Motor neuron (in vitro differentiated cells): ENCODE data around the gene CTNND2. TPM values are rescaled to one million over a fixed set of nuclear protein-coding genes. Genes with fewer than 3 reads are reported as not detected.

Source experiments
- ATAC-seq, 8 experiments: fragments of 200-7000 bp; cut with Tn5 transposase; replicated peaks in 6 of 8; 2 replicates each; pipeline ENCODE4 v1.8.0; 2021; ENCODE audit warnings: mild to moderate bottlenecking in 8 of 8, moderate library complexity in 8 of 8
- H3K27ac ChIP-seq, 2 donors: fragments of 250-450 bp; sonication (Bioruptor Pico); 2 replicates each; pipeline ENCODE4 v1.9.0; 2021; ENCODE audit warnings: antibody characterized with exemption in 2 of 2, mild to moderate bottlenecking in 2 of 2, moderate library complexity in 1 of 2
- H3K4me1 ChIP-seq, 2 donors: fragments of 250-450 bp; sonication (Bioruptor Pico); replicated peaks in 1 of 2; 2 replicates each; pipeline ENCODE4 v1.6.1; 2021; ENCODE audit warnings: antibody characterized with exemption in 2 of 2, mild to moderate bottlenecking in 2 of 2, moderate library complexity in 1 of 2
- H3K4me3 ChIP-seq, 5 donors: fragments of 250-450 bp; sonication (Bioruptor Pico); 2 replicates each; pipeline ENCODE4 v1.9.0; 2021; ENCODE audit warnings: antibody characterized with exemption in 5 of 5, mild to moderate bottlenecking in 5 of 5, moderate library complexity in 4 of 5
- WGBS, 10 experiments: fragments of 450-650 bp; shearing (Covaris generic); methylation state at CpG; one replicate each; pipeline ENCODE4 v1.0.0; 2022; 5-methylcytosine and 5-hydroxymethylcytosine counted together
- in situ Hi-C, 9 experiments: fragments of 400-800 bp; cut with MboI; loops; one replicate each; pipeline ENCODE4 v1.15.0; 2021; ENCODE audit warnings: low sequenced_read_pairs in 9 of 9, low pct_unique_long_range_greater_than_20kb in 2 of 9; ENCODE audit not compliant: unreplicated experiment in 9 of 9
- total RNA-seq, 8 experiments: library from RNA; unstranded; fragments of 300-600 nt; gene quantifications; 2 replicates each; pipeline versions ENCODE4 v1.2.3 to v1.2.4, GENCODE V29; 2022

CTNND2 gene
- total RNA-seq, 8 experiments from 2014 or later: 0.51 to 49.9 (median 40.1) TPM

- H3K27ac ChIP-seq: no peak overlapping the region
- ATAC-seq: peak; percentile 38 to 94 (median 68)
- no peaks in the 10 kb centered on the region for H3K4me1 ChIP-seq
- 8 to 100% (median 52%) methylated on average over 1 to 3 of the region's 3 CpGs; no CpG with 5 or more reads in 4 of the 10 experiments for WGBS, 10 experiments
- H3K4me3 ChIP-seq: no peak overlapping the region
- in situ Hi-C loops: no loop called here
Observed at GRCh38 chr5:11182441-11183080, 721.7 kb downstream of the CTNND2 start.

GRCh38 chr5:11181940-11182339, 722.3 kb downstream of the CTNND2 start:
- Histone ChIP-seq H3K27ac (no peak overlapping the region), H3K4me1 (no peaks in the 10 kb centered on the region), H3K4me3 (no peak overlapping the region)
- ATAC-seq: no peak
- in situ Hi-C loops: no loop called here
- WGBS, 10 experiments: 29 to 90% (median 64%) methylated on average over 1 to 3 of the region's 5 CpGs; no CpG with 5 or more reads in 6 of the 10 experiments

GRCh38 chr5:11180890-11181289, 723.4 kb downstream of the CTNND2 start:
- ATAC-seq: no peak
- Histone ChIP-seq H3K27ac (no peak overlapping the region), H3K4me3 (no peak overlapping the region), H3K4me1 (peaks cover 0 to 4% of the 10 kb centered on the region in 2 donors)
- in situ Hi-C loops: no loop called here
- 0 to 100% (median 95%) methylated on average over 1 to 5 of the region's 6 CpGs; no CpG with 5 or more reads in 2 of the 10 experiments for WGBS, 10 experiments

GRCh38 chr5:11177999-11178711, 726.1 kb downstream of the CTNND2 start:
- H3K4me1 ChIP-seq: peaks cover 3 to 4% of the 10 kb centered on the region in 2 donors
- H3K27ac ChIP-seq: no peak overlapping the region
- in situ Hi-C loops: no loop called here
- no peak overlapping the region for H3K4me3 ChIP-seq
- WGBS, 10 experiments: 8 to 100% (median 95%) methylated on average over 1 to 2 of the region's 2 CpGs
- peak in 5 of 8 experiments; percentile 68 to 85 (median 73) for ATAC-seq

GRCh38 chr5:11174591-11174990, 729.7 kb downstream of the CTNND2 start:
- Histone ChIP-seq H3K4me1 (peaks cover 3 to 4% of the 10 kb centered on the region in 2 donors), H3K4me3 (no peak overlapping the region), H3K27ac (no peak overlapping the region)
- no peak for ATAC-seq
- in situ Hi-C loops: no loop called here
- 7 to 100% (median 80%) methylated on average over 1 to 7 of the region's 7 CpGs; no CpG with 5 or more reads in 1 of the 10 experiments for WGBS, 10 experiments

- no peak for ATAC-seq
- H3K27ac ChIP-seq: no peak overlapping the region
- no peak overlapping the region for H3K4me3 ChIP-seq
- in situ Hi-C loops: no loop called here
- 16 to 100% (median 83%) methylated on average over 1 to 5 of the region's 5 CpGs; no CpG with 5 or more reads in 3 of the 10 experiments for WGBS, 10 experiments
- peaks cover 3 to 4% of the 10 kb centered on the region in 2 donors for H3K4me1 ChIP-seq
Observed at GRCh38 chr5:11172484-11172883, 731.8 kb downstream of the CTNND2 start.

- no peak overlapping the region for H3K4me3 ChIP-seq
- WGBS, 10 experiments: 0 to 100% (median 96%) methylated on average over 1 of the region's 1 CpG; no CpG with 5 or more reads in 2 of the 10 experiments
- H3K27ac ChIP-seq: no peak overlapping the region
- ATAC-seq: no peak
- in situ Hi-C loops: no loop called here
- H3K4me1 ChIP-seq: peaks cover 4 to 8% of the 10 kb centered on the region in 2 donors
Observed at GRCh38 chr5:11171236-11171635, 733.0 kb downstream of the CTNND2 start.

- Histone ChIP-seq H3K4me3 (no peak overlapping the region), H3K4me1 (peaks cover 3 to 5% of the 10 kb centered on the region in 2 donors), H3K27ac (no peak overlapping the region)
- 0 to 100% (median 59%) methylated on average over 1 to 6 of the region's 7 CpGs; no CpG with 5 or more reads in 2 of the 10 experiments for WGBS, 10 experiments
- in situ Hi-C loops: no loop called here
- ATAC-seq: peak in 5 of 8 experiments; percentile 41 to 79 (median 48)
Observed at GRCh38 chr5:11166923-11167322, 737.3 kb downstream of the CTNND2 start.

- Histone ChIP-seq H3K4me3 (no peak overlapping the region), H3K4me1 (peaks cover 3 to 5% of the 10 kb centered on the region in 2 donors), H3K27ac (no peak overlapping the region)
- ATAC-seq: no peak
- WGBS, 10 experiments: 12 to 100% (median 89%) methylated on average over 2 to 6 of the region's 6 CpGs; no CpG with 5 or more reads in 1 of the 10 experiments
- in situ Hi-C loops: no loop called here
Observed at GRCh38 chr5:11164531-11165294, 739.5 kb downstream of the CTNND2 start.

- ATAC-seq: no peak
- peaks cover 0 to 4% of the 10 kb centered on the region in 2 donors for H3K4me1 ChIP-seq
- WGBS, 10 experiments: 25 to 94% (median 67%) methylated on average over 2 to 3 of the region's 3 CpGs; no CpG with 5 or more reads in 3 of the 10 experiments
- in situ Hi-C loops: no loop called here
- no peak overlapping the region for H3K27ac ChIP-seq
- no peak overlapping the region for H3K4me3 ChIP-seq
Observed at GRCh38 chr5:11157132-11157531, 747.1 kb downstream of the CTNND2 start.

GRCh38 chr5:11153670-11154382, 750.4 kb downstream of the CTNND2 start:
- WGBS, 10 experiments: 3 to 100% (median 79%) methylated on average over 2 to 10 of the region's 12 CpGs
- Histone ChIP-seq H3K4me1 (peaks cover 6 to 16% of the 10 kb centered on the region in 2 donors), H3K4me3 (no peak overlapping the region), H3K27ac (no peak overlapping the region)
- in situ Hi-C loops: no loop called here
- ATAC-seq: peak in 4 of 8 experiments; percentile 27 to 78 (median 62)

- no peak for ATAC-seq
- H3K4me3 ChIP-seq: no peak overlapping the region
- no peak overlapping the region for H3K27ac ChIP-seq
- in situ Hi-C loops: no loop called here
- H3K4me1 ChIP-seq: peaks cover 9 to 24% of the 10 kb centered on the region in 2 donors
- WGBS, 10 experiments: 10 to 100% (median 81%) methylated on average over 1 to 8 of the region's 8 CpGs; no CpG with 5 or more reads in 2 of the 10 experiments
Observed at GRCh38 chr5:11152368-11152767, 751.9 kb downstream of the CTNND2 start.
